T-helper 17 cell (primary cell): ENCODE results near the gene PKP4. TPM values are rescaled to one million over a fixed set of nuclear protein-coding genes. Genes with fewer than 3 reads are reported as not detected.

Source experiments
- ATAC-seq: fragments of 150-1000 bp; cut with Tn5 transposase; 2 replicates; pipeline ENCODE4 v1.10.0; 2021; ENCODE audit warnings: mild to moderate bottlenecking, moderate library complexity
- DNase-seq, 3 donors: peaks; one replicate each; pipeline versions ENCODE4 v3.0.0 to v3.0.0-alpha.2; 2020 to 2021
- H3K9me3 ChIP-seq: one replicate; pipeline ENCODE4 v1.7.0; 2013; ENCODE audit warnings: low read length, mild to moderate bottlenecking; ENCODE audit not compliant: control insufficient read depth, poor library complexity, severe bottlenecking
- H3K27ac Mint-ChIP-seq: one replicate; pipeline ENCODE4 v1.8.0; 2022; ENCODE audit warnings: mild to moderate bottlenecking, moderate library complexity, mixed read lengths
- H3K27me3 Mint-ChIP-seq: one replicate; pipeline ENCODE4 v1.8.0; 2022; ENCODE audit warnings: mixed read lengths
- H3K36me3 Mint-ChIP-seq: one replicate; pipeline ENCODE4 v1.8.0; 2022; ENCODE audit warnings: low read depth, mixed read lengths
- H3K4me1 Mint-ChIP-seq: one replicate; pipeline ENCODE4 v1.8.0; 2022; ENCODE audit warnings: mild to moderate bottlenecking, mixed read lengths
- H3K4me3 Mint-ChIP-seq: one replicate; pipeline ENCODE4 v1.8.0; 2022; ENCODE audit warnings: mild to moderate bottlenecking, moderate library complexity, mixed read lengths
- total RNA-seq, 4 donors: library from RNA in 2 of 4; stranded (reverse) in 2 of 4; gene quantifications; one replicate each; pipeline ENCODE4 v1.2.3 and lab custom pipeline; 2022 to 2026

Gene PKP4
- total RNA-seq, 2 donors from 2014 or later: 26.6 to 28.9 TPM

- H3K9me3 ChIP-seq: no peaks in the 10 kb centered on the region
- Mint-ChIP-seq H3K36me3 (no peaks in the 10 kb centered on the region), H3K27me3 (peaks cover 22% of the 10 kb centered on the region), H3K4me3 (no peak overlapping the region), H3K27ac (no peak overlapping the region), H3K4me1 (no peaks in the 10 kb centered on the region)
- DNase-seq (no peak), ATAC-seq (no peak)
These were observed 258.6 kb downstream of the PKP4 start for GRCh38 chr2:158715357-158715756.

- Mint-ChIP-seq H3K4me1 (no peaks in the 10 kb centered on the region), H3K27ac (no peak overlapping the region), H3K4me3 (no peak overlapping the region), H3K36me3 (no peaks in the 10 kb centered on the region), H3K27me3 (peaks cover 28% of the 10 kb centered on the region)
- DNase-seq (no peak), ATAC-seq (no peak)
- H3K9me3 ChIP-seq: no peaks in the 10 kb centered on the region
These were observed 259.5 kb downstream of the PKP4 start for GRCh38 chr2:158716121-158716791.

DNA sequence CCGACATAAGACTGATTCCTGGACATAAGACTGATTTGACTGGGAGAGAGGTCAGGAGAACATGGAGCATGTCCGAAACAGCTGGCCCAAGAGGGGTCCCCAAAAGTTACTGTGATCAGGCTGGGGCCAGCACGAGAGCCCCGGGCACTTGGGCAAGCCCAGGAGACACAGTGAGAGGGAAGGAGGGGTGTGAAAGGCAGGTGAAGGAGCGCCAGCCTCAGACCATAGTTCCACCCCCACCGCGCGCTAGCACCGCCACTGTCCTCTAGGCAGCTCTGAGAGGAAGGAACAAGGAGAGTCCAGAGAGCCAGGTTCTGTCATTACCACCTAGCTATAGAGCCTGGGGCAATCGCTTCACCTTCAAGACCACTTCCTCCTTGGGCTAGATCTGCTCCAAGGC, 260.2 kb downstream of the PKP4 start:
- Mint-ChIP-seq H3K36me3 (no peaks in the 10 kb centered on the region), H3K27me3 (peaks cover 30% of the 10 kb centered on the region), H3K4me1 (no peaks in the 10 kb centered on the region), H3K27ac (no peak overlapping the region), H3K4me3 (no peak overlapping the region)
- no peaks in the 10 kb centered on the region for H3K9me3 ChIP-seq
- DNase-seq (no peak), ATAC-seq (no peak)

GRCh38 chr2:158717366-158718195, 260.8 kb downstream of the PKP4 start:
- ATAC-seq (no peak), DNase-seq (no peak)
- no peaks in the 10 kb centered on the region for H3K9me3 ChIP-seq
- Mint-ChIP-seq H3K27me3 (peaks cover 30% of the 10 kb centered on the region), H3K36me3 (no peaks in the 10 kb centered on the region), H3K27ac (no peak overlapping the region), H3K4me1 (no peaks in the 10 kb centered on the region), H3K4me3 (no peak overlapping the region)

GRCh38 chr2:158718196-158718585, 261.4 kb downstream of the PKP4 start:
- H3K9me3 ChIP-seq: no peaks in the 10 kb centered on the region
- Mint-ChIP-seq H3K36me3 (no peaks in the 10 kb centered on the region), H3K4me1 (no peaks in the 10 kb centered on the region), H3K27me3 (peaks cover 30% of the 10 kb centered on the region), H3K27ac (no peak overlapping the region), H3K4me3 (no peak overlapping the region)
- no peak for DNase-seq
- no peak for ATAC-seq

DNA sequence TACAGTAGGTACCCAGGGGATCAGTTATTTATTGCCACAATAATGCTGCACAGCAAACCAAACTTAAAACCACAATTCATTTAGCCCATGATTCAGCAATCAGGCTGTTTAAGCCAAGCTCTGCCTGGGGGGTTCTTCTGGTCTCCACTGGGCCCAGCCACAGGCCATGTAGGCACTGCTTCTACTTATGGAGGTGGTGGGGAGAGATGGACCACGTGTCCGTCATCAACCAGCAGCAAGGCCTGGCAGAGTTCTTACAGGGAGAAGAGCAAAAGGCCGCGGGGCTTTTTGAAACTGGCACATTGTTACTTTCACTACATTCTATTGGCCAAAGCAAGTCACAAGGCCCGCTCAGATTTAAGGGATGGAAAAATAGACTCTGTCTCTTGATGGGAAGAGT, 262.1 kb downstream of the PKP4 start:
- Mint-ChIP-seq H3K4me3 (no peak overlapping the region), H3K4me1 (no peaks in the 10 kb centered on the region), H3K27me3 (peaks cover 30% of the 10 kb centered on the region), H3K36me3 (no peaks in the 10 kb centered on the region), H3K27ac (no peak overlapping the region)
- no peak for DNase-seq
- no peak for ATAC-seq
- no peaks in the 10 kb centered on the region for H3K9me3 ChIP-seq

GRCh38 chr2:158719403-158719802, 262.7 kb downstream of the PKP4 start:
- Mint-ChIP-seq H3K27ac (no peak overlapping the region), H3K27me3 (peaks cover 35% of the 10 kb centered on the region), H3K4me1 (no peaks in the 10 kb centered on the region), H3K4me3 (no peak overlapping the region), H3K36me3 (no peaks in the 10 kb centered on the region)
- ATAC-seq (no peak), DNase-seq (no peak)
- no peaks in the 10 kb centered on the region for H3K9me3 ChIP-seq

GRCh38 chr2:158722266-158723105, 265.7 kb downstream of the PKP4 start:
- peaks cover 34% of the 10 kb centered on the region for H3K27me3 Mint-ChIP-seq
- H3K4me3 Mint-ChIP-seq: no peak overlapping the region
- H3K27ac Mint-ChIP-seq: no peak overlapping the region
- H3K4me1 Mint-ChIP-seq: no peaks in the 10 kb centered on the region
- H3K36me3 Mint-ChIP-seq: no peaks in the 10 kb centered on the region
- no peaks in the 10 kb centered on the region for H3K9me3 ChIP-seq
- ATAC-seq (no peak), DNase-seq (no peak)

DNA sequence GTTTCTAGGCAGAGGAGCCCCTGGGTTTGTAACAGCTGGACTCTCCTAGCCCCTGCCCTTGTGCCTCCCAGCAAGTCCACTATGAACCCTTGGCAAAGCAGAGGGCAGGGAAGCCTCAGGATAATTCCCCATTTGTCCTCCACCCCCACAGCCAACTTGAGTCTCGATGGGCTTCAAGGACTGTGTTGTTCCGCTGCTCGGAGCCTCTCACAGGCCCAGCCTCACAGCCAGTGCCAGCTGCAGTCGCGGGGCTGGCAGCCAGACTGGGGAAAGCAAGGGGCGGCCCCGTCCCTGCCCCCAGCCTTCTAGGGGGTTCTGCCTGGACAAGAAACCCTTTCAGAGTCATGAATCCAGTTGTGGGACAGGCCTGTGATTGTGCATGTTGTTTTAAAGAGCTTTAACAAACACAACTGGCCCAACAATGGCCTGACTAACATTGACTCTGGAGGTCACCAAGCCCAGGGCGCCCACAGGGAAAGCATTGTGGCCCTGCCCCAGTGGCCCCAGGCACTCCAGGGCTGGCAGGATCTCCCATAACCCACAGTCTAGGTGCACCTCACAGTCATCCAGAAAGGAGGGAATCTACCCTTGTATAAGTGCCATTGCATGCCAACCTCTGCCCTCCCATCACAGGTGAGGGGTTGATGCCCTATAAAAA, 266.6 kb downstream of the PKP4 start:
- H3K4me3 Mint-ChIP-seq: no peak overlapping the region

DNA sequence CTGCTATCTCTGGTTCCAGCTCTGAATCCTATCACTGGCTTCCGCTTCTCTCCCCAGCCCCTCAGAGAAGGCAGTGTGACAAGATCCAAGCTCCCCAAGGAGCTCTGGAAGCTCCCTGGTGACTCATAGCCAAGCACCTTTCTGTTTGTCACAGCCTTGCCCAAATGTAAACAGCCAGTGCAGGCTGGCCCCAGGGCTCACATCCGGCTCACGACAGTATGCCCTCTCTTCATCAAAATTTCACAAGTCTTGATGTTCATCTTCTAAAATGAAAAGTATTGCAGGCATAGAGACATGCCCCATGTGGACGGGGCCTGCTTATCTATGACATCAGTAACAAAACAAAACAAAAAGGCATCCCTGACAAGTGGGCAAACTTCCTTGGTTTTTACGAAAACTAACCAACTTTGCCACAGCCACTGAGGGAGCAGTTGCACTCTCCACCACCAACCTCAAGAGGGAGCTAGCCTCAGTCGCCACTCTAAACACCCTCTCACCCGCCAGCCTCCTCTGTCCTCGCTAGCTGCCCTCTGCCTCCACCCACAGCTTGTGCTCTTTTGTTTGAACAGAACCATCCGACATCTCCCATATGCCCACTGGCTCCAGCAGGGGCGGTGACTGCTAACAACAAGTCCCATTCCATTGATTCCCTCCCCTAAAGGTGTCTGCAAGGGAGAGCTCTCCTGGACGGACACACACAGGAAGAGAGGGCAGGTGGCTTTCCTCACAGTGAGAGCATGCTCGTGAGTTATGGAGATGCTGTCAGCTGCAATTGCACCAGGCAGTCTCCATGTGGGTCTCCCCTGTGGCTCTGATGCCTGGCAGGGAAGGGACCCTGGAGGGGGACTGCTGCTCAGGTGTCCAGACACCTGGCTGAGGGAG, 267.4 kb downstream of the PKP4 start:
- Mint-ChIP-seq H3K36me3 (no peaks in the 10 kb centered on the region), H3K4me3 (no peak overlapping the region), H3K4me1 (no peaks in the 10 kb centered on the region), H3K27ac (no peak overlapping the region), H3K27me3 (peaks cover 30% of the 10 kb centered on the region)
- no peaks in the 10 kb centered on the region for H3K9me3 ChIP-seq
- DNase-seq: no peak
- ATAC-seq: no peak

More for the DNA sequence above, 266.6 kb downstream of the PKP4 start:
- Mint-ChIP-seq H3K27ac (no peak overlapping the region), H3K36me3 (no peaks in the 10 kb centered on the region), H3K4me1 (no peaks in the 10 kb centered on the region), H3K27me3 (peaks cover 33% of the 10 kb centered on the region)
- H3K9me3 ChIP-seq: no peaks in the 10 kb centered on the region
- ATAC-seq (no peak), DNase-seq (no peak)

- Mint-ChIP-seq H3K27me3 (peaks cover 30% of the 10 kb centered on the region), H3K27ac (no peak overlapping the region), H3K4me1 (no peaks in the 10 kb centered on the region), H3K36me3 (no peaks in the 10 kb centered on the region), H3K4me3 (no peak overlapping the region)
- ATAC-seq: no peak
- H3K9me3 ChIP-seq: no peaks in the 10 kb centered on the region
- DNase-seq: no peak
These were observed 268.1 kb downstream of the PKP4 start for GRCh38 chr2:158724803-158725381.

DNA sequence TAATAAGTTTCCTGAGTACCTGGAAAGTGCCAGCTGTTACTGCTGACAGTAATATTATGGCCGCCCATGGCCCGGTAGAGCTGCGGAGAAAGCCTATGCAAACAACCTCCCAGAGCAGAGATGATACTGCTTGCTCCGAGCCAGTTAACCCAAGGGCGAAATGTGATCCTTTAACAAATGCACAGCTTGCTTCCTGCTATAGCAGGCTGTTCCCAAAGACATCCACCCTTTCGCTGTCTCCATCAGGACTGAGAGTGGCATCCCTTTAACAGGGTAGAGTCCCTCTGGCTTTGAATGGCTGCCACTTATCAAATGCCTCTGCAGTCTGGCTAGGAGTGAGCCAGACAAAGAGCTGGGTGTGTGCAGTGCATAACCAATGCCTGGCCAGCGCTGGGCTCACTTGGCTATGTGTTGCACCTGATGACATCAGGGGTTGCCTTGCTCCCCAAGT, 268.7 kb downstream of the PKP4 start:
- Mint-ChIP-seq H3K27me3 (peaks cover 36% of the 10 kb centered on the region), H3K27ac (no peak overlapping the region), H3K4me3 (no peak overlapping the region), H3K4me1 (no peaks in the 10 kb centered on the region), H3K36me3 (no peaks in the 10 kb centered on the region)
- no peak for DNase-seq
- no peak for ATAC-seq
- no peaks in the 10 kb centered on the region for H3K9me3 ChIP-seq
